Liver (tissue), 9 donors: Measurements from ENCODE around the gene DLGAP5. TPM values are rescaled to one million over a fixed set of nuclear protein-coding genes. Genes with fewer than 3 reads are reported as not detected.

Source experiments
- DNase-seq: peaks from one replicate; pipeline ENCODE4 v3.0.0-alpha.2; 2017; ENCODE audit warnings: low spot score
- H3K27ac ChIP-seq, 2 donors: one replicate each; pipeline ENCODE4 v1.7.0; 2013; ENCODE audit warnings: inconsistent platforms in 2 of 2, low read length in 2 of 2, control low read depth in 1 of 2, low read depth in 1 of 2, mild to moderate bottlenecking in 1 of 2
- H3K27me3 ChIP-seq, 4 donors: one replicate each; pipeline versions ENCODE4 v1.6.1 to v1.7.0; 2013; ENCODE audit warnings: low read length in 3 of 4, inconsistent platforms in 1 of 4, mild to moderate bottlenecking in 1 of 4, moderate library complexity in 1 of 4; ENCODE audit not compliant: control insufficient read depth in 4 of 4, insufficient read depth in 4 of 4
- H3K36me3 ChIP-seq, 4 donors: one replicate each; pipeline versions ENCODE4 v1.6.1 to v1.7.0; 2013; ENCODE audit warnings: low read length in 3 of 4, mild to moderate bottlenecking in 3 of 4, low read depth in 1 of 4, moderate library complexity in 1 of 4; ENCODE audit not compliant: control insufficient read depth in 4 of 4, insufficient read depth in 3 of 4
- H3K4me1 ChIP-seq, 4 donors: one replicate each; pipeline versions ENCODE4 v1.6.1 to v1.7.0; 2013; ENCODE audit warnings: low read length in 3 of 4, mild to moderate bottlenecking in 3 of 4, moderate library complexity in 1 of 4; ENCODE audit not compliant: control insufficient read depth in 4 of 4, insufficient read depth in 4 of 4
- H3K4me3 ChIP-seq, 3 donors: one replicate each; pipeline versions ENCODE4 v1.6.1 to v1.7.0; 2013; ENCODE audit warnings: low read length in 3 of 3, control low read depth in 1 of 3, low read depth in 1 of 3, mild to moderate bottlenecking in 1 of 3
- H3K9ac ChIP-seq, 2 donors: one replicate each; pipeline ENCODE4 v1.7.0; 2013; ENCODE audit warnings: low read length in 2 of 2, mild to moderate bottlenecking in 2 of 2, moderate library complexity in 2 of 2, control low read depth in 1 of 2, low read depth in 1 of 2
- H3K9me3 ChIP-seq, 4 donors: one replicate each; pipeline versions ENCODE4 v1.6.1 to v1.7.0; 2013; ENCODE audit warnings: low read length in 3 of 4; ENCODE audit not compliant: control insufficient read depth in 4 of 4
- FOXA1 ChIP-seq: IDR thresholded peaks from 2 replicates; pipeline ENCODE4 v1.6.1; 2016; ENCODE audit warnings: antibody characterized with exemption
- FOXA2 ChIP-seq: IDR thresholded peaks from 2 replicates; pipeline ENCODE4 v1.6.1; 2016; ENCODE audit warnings: antibody characterized with exemption
- GABPA ChIP-seq, 2 donors: IDR thresholded peaks in 1 of 2; conservative IDR thresholded peaks in 1 of 2; 2 replicates each; pipeline ENCODE4 v1.6.1; 2016; ENCODE audit warnings: antibody characterized with exemption in 2 of 2, mild to moderate bottlenecking in 1 of 2, moderate library complexity in 1 of 2
- HNF4G ChIP-seq: IDR thresholded peaks from 2 replicates; pipeline ENCODE4 v1.6.1; 2016; ENCODE audit warnings: antibody characterized with exemption
- JUND ChIP-seq, 2 donors: IDR thresholded peaks; 2 replicates each; pipeline ENCODE4 v1.6.1; 2016; ENCODE audit warnings: antibody characterized with exemption in 2 of 2
- RAD21 ChIP-seq, 2 donors: IDR thresholded peaks; 2 replicates each; pipeline ENCODE4 v1.6.1; 2016; ENCODE audit warnings: antibody characterized with exemption in 2 of 2, mild to moderate bottlenecking in 2 of 2
- REST ChIP-seq: IDR thresholded peaks from 2 replicates; pipeline ENCODE4 v1.6.1; 2016; ENCODE audit warnings: antibody characterized with exemption, mild to moderate bottlenecking
- RXRA ChIP-seq, 2 donors: IDR thresholded peaks; 2 replicates each; pipeline ENCODE4 v1.6.1; 2017 to 2018; ENCODE audit warnings: antibody characterized with exemption in 2 of 2, mild to moderate bottlenecking in 1 of 2
- SP1 ChIP-seq: IDR thresholded peaks from 2 replicates; pipeline ENCODE4 v1.6.1; 2018; ENCODE audit warnings: antibody characterized with exemption, mild to moderate bottlenecking
- WGBS: extraction: QIAGEN DNeasy Blood & Tissue Kit; methylation state at CpG from one replicate; pipeline ENCODE4 v1.1.7; 2013; 5-methylcytosine and 5-hydroxymethylcytosine counted together
- polyA plus RNA-seq, 2 donors: library from polyadenylated mRNA; stranded (reverse) in 1 of 2; unstranded in 1 of 2; fragments of 200-250 nt in 1 of 2; fragments of >200 nt in 1 of 2; fragmentation: Nextera tagmentation in 1 of 2; extraction: Ambion mirVana in 1 of 2; gene quantifications; one replicate each; pipeline versions ENCODE4 v1.2.1 to v1.2.3, GENCODE V29; 2013 to 2015
- total RNA-seq, 2 donors: library from RNA; depleted of rRNA; stranded (reverse); fragments of >200 nt; gene quantifications; one replicate each; pipeline ENCODE4 v1.2.3, GENCODE V29; 2014
- donor health status: healthy.
- donor health status: healthy.
- donor health status: healthy.
- donor health status: healthy.
- donor health status: healthy.

The DLGAP5 gene
- total and polyA plus RNA-seq, 4 donors, result under 0.01 to 42.5 (median 0.70) TPM

DNA sequence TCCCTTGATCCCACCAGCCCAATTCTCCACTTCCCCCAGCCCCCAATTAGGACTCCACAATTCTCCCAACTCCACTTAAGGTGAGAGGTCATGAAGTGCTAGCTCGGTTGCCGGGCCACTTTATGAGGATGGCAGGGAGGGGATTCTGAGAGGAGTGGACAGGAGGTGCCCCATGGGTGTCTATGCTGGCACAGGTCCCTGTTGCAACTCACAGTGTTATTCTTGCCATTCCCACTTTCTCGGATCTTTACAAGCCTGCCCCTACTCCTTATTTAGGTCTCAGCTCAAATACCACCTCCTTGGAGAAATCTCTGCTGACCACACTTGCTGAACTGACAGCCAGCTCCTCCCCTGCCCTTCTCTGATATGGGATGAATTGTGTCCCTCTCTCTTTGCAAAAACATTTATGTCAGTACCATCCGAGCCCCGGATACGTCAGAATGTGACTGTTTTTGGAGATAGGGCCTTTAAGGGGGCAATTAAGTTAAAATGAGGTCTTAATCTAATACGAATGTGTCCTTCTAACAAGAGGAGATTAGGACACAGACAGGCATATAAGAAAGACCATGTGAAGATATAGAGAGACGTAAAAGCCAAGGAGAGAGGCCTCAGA is 66.5 kb downstream of the DLGAP5 start:
- WGBS, result 86% methylated on average over 8 of the region's 8 CpGs
- no peaks in the 10 kb centered on the region for H3K36me3 ChIP-seq
- no peak overlapping the region for H3K27ac ChIP-seq
- no peaks in the 10 kb centered on the region for H3K9me3 ChIP-seq
- H3K9ac ChIP-seq, result no peak overlapping the region
- H3K4me1 ChIP-seq, result peaks cover 0 to 11% (median 4%) of the 10 kb centered on the region in 4 donors
- H3K27me3 ChIP-seq, result no peaks in the 10 kb centered on the region
- no peak overlapping the region for H3K4me3 ChIP-seq
- DNase-seq, result no peak
- no peak for TF ChIP-seq SP1
- TF ChIP-seq FOXA1, result no peak
- TF ChIP-seq RAD21 (IDR thresholded peaks at IDR 0.05), result no peak
- TF ChIP-seq REST, result no peak
- no peak for TF ChIP-seq HNF4G

DNA sequence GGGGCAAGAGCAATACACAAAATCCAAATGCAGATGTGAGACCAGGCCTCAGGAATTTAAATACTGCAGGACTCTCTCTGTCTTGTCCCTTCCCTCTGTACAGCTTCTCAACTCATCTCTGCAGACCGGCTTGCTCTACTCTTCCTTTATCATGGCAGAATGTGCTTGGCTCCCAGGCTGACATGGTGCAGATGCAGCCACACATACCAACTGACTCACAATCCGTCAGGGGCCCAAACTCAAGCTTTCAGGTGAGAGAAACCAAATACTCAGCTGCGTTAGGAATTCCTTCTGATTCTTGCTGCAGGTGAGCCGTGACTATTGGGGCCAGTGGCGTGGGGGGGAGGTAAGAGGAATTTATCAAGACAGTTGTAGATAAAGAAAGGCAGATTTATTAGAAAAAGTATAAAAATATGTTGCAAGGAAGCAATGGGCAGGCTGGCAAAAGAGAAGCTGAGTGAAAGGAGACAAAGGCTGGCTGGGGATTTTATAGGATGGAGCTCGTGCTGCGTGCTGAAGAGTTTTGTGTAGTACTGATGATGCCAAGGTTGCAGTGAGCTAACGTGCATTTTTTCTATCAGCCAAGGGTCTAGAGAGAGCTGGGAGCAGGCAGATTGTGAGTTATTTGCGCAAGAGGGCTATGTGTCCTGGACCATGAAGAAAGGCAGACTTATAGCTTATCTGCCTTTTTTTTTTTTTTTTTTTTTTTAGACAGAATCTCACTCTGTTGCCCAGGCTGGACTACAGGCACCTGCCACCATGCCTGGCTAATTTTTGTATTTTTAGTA is 67.3 kb downstream of the DLGAP5 start:
- Histone ChIP-seq H3K36me3 (no peaks in the 10 kb centered on the region), H3K27me3 (no peaks in the 10 kb centered on the region), H3K9me3 (no peaks in the 10 kb centered on the region), H3K9ac (no peak overlapping the region), H3K27ac (no peak overlapping the region), H3K4me1 (peaks cover 0 to 3% (median 0%) of the 10 kb centered on the region in 4 donors), H3K4me3 (no peak overlapping the region)
- WGBS, result 96% methylated on average over 9 of the region's 9 CpGs
- TF ChIP-seq RXRA (IDR thresholded peaks at IDR 0.05) (no peak), GABPA (IDR thresholded peaks at IDR 0.05 in 1 of 2, conservative IDR thresholded peaks at IDR 0.05 in 1 of 2) (no peak), JUND (IDR thresholded peaks at IDR 0.05) (no peak)
- no peak for DNase-seq

DNA sequence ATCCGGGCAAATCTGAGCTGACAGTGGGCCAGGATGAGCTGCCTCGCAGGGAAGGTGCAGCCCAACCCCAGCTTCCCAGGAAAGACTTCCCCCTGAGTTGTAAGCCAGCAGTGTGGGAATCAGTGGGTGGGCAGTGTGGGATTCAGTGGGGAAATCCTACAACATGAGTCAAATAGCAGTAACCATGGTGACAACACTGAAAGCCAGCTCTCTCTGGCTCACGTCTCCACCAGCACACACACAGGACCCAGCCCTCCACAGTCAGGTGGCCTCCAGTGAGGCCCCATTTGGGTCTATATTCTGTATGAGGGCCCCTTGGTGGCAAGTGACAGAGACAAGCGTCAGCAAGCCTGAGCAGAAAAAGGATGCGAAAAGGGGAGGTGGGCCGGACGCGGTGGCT is 68.3 kb downstream of the DLGAP5 start:
- no peaks in the 10 kb centered on the region for H3K9me3 ChIP-seq
- no peak for DNase-seq
- whole genome bisulfite sequencing, result 86% methylated on average over 8 of the region's 8 CpGs
- no peaks in the 10 kb centered on the region for H3K36me3 ChIP-seq
- no peaks in the 10 kb centered on the region for H3K27me3 ChIP-seq
- no peaks in the 10 kb centered on the region for H3K4me1 ChIP-seq
- H3K4me3 ChIP-seq, result no peak overlapping the region
- H3K27ac ChIP-seq, result no peak overlapping the region
- no peak overlapping the region for H3K9ac ChIP-seq
- no peak for TF ChIP-seq FOXA1
- no peak for TF ChIP-seq HNF4G
- TF ChIP-seq FOXA2, result no peak
- no peak for TF ChIP-seq RXRA (IDR thresholded peaks at IDR 0.05)
